ENCODE data around the gene CACNB2.

CACNB2 gene

DNA sequence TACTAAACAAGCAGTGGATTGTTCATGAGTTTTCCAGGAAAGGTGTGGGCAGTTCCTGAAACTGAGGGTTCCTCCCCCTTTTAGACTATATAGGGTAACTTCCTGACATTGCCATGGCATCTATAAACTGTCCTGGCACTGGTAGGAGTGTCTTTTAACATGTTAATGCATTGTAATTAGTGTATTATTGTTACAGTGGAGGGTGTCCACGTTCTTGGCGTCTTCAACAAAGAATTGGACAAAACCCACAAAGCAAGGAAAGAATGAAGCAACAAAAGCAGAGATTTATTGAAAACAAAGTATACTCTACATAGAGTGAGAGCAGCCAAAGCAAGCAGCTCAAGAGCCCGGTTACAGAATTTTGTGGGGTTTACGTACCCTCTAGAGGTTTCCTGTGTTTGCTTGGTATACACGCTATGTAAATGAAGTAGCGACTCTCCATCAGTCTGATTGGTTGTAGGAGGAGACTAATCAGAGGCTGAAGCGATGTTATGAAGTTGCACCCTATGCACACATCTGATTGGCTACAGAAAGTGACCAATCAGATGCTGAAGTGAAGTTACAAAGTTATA is 335.9 kb downstream of the CACNB2 start:
- H3K4me3 ChIP-seq (ENCODE audit: low read depth in 1 of 5, low read length in 5 of 5) = no peak overlapping the region
- H3K9me3 ChIP-seq (ENCODE audit: control insufficient read depth in 5 of 5, low read length in 5 of 5) = peaks cover 0 to 2% (median 0%) of the 10 kb centered on the region in 5 donors
- no peak overlapping the region for H3K27ac ChIP-seq (ENCODE audit: low read depth, low read length)
- H3K9ac ChIP-seq (ENCODE audit: low read length in 5 of 5) = no peak overlapping the region
- no peaks in the 10 kb centered on the region for H3K36me3 ChIP-seq (ENCODE audit: control insufficient read depth in 5 of 5, insufficient read depth in 5 of 5, low read length in 5 of 5)
- H3K27me3 ChIP-seq (ENCODE audit: control insufficient read depth in 5 of 5, insufficient read depth in 4 of 5, low read length in 5 of 5) = peaks cover 0 to 3% (median 0%) of the 10 kb centered on the region in 5 donors
- H3K4me1 ChIP-seq (ENCODE audit: control insufficient read depth in 5 of 5, insufficient read depth in 5 of 5, low read length in 5 of 5) = no peaks in the 10 kb centered on the region

DNA sequence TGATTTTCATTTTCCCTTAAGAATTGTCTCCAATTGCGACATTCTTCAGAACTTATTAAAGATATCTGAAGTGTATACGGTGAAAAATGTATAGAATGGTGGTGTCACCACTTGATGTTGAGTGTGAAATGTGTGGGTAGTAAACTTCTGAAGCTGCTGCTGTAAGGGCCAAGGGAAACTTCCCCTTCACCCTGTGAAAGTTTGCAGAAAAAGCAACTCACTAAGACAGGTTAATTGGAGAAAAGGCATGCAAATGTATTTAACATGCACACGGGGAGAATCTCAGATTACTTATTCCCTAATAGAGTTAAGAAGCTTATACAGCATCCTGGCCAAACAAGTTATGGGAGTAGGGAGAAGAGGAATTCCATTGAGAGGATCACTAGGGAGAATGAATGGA is 338.1 kb downstream of the CACNB2 start:
- Histone ChIP-seq H3K9ac (ENCODE audit: low read length in 5 of 5) (no peak overlapping the region), H3K9me3 (ENCODE audit: control insufficient read depth in 5 of 5, low read length in 5 of 5) (peaks cover 0 to 2% (median 0%) of the 10 kb centered on the region in 5 donors), H3K36me3 (ENCODE audit: control insufficient read depth in 5 of 5, insufficient read depth in 5 of 5, low read length in 5 of 5) (no peaks in the 10 kb centered on the region), H3K27ac (ENCODE audit: low read depth, low read length) (no peak overlapping the region), H3K4me1 (ENCODE audit: control insufficient read depth in 5 of 5, insufficient read depth in 5 of 5, low read length in 5 of 5) (no peaks in the 10 kb centered on the region), H3K27me3 (ENCODE audit: control insufficient read depth in 5 of 5, insufficient read depth in 4 of 5, low read length in 5 of 5) (peaks cover 0 to 3% (median 0%) of the 10 kb centered on the region in 5 donors), H3K4me3 (ENCODE audit: low read depth in 1 of 5, low read length in 5 of 5) (no peak overlapping the region)

DNA sequence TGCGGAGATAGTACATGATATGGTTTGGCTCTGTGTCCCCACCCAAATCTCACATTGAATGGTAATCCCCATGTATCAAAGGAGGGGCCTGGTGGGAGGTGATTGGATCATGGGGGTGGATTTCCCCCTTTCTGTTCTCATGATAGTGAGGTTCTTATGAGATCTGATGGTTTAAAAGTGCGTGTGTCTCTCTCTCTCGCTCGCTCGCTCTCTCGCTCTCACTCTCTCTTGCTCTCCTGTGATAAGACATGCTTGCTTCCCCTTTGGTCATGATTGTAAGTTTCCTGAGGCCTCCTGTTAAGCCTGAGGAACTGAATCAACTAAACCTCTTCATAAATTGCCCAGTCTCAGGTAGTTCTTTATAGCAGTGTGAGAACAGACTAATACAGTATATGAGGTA is 339.3 kb downstream of the CACNB2 start:
- H3K36me3 ChIP-seq (ENCODE audit: control insufficient read depth in 5 of 5, insufficient read depth in 5 of 5, low read length in 5 of 5) = no peaks in the 10 kb centered on the region
- H3K9me3 ChIP-seq (ENCODE audit: control insufficient read depth in 5 of 5, low read length in 5 of 5) = no peaks in the 10 kb centered on the region
- H3K27me3 ChIP-seq (ENCODE audit: control insufficient read depth in 5 of 5, insufficient read depth in 4 of 5, low read length in 5 of 5) = no peaks in the 10 kb centered on the region
- no peak overlapping the region for H3K27ac ChIP-seq (ENCODE audit: low read depth, low read length)
- no peaks in the 10 kb centered on the region for H3K4me1 ChIP-seq (ENCODE audit: control insufficient read depth in 5 of 5, insufficient read depth in 5 of 5, low read length in 5 of 5)
- H3K4me3 ChIP-seq (ENCODE audit: low read depth in 1 of 5, low read length in 5 of 5) = no peak overlapping the region
- H3K9ac ChIP-seq (ENCODE audit: low read length in 5 of 5) = no peak overlapping the region

DNA sequence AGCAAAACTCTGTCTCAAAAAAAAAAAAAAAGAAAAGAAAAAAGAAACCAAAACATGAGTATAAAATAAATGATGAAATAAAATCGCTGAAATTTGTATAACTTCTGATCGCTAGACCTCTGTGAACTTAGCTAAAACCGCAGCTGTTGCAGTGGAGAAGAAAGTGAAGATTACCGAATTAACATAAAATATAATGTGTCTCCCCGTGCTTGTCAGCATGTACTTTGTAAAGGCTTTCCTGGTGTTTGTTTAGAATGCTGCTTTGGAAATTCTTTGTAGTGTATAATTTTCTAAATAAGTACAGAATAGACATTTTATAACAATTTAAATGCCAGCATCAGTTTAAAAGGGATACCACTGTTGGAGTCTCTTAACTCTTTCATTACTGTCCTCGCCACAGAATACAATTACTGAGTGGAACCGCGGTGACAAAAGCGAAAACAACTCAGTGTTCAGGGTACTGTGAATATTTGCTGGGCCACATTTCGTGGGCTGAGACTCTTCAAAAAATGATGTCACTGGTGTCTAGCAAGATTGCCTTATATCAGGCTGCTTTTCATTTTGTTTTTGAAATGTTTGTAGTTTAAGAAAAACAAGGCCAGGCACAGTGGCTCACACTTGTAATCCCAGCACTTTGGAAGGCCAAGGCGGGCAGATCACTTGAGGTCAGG is 343.4 kb downstream of the CACNB2 start:
- H3K27ac ChIP-seq (ENCODE audit: low read depth, low read length) = no peak overlapping the region
- no peak overlapping the region for H3K4me3 ChIP-seq (ENCODE audit: low read depth in 1 of 5, low read length in 5 of 5)
- H3K4me1 ChIP-seq (ENCODE audit: control insufficient read depth in 5 of 5, insufficient read depth in 5 of 5, low read length in 5 of 5) = no peaks in the 10 kb centered on the region
- H3K36me3 ChIP-seq (ENCODE audit: control insufficient read depth in 5 of 5, insufficient read depth in 5 of 5, low read length in 5 of 5) = no peaks in the 10 kb centered on the region
- H3K9me3 ChIP-seq (ENCODE audit: control insufficient read depth in 5 of 5, low read length in 5 of 5) = no peaks in the 10 kb centered on the region
- H3K9ac ChIP-seq (ENCODE audit: low read length in 5 of 5) = no peak overlapping the region
- no peaks in the 10 kb centered on the region for H3K27me3 ChIP-seq (ENCODE audit: control insufficient read depth in 5 of 5, insufficient read depth in 4 of 5, low read length in 5 of 5)

DNA sequence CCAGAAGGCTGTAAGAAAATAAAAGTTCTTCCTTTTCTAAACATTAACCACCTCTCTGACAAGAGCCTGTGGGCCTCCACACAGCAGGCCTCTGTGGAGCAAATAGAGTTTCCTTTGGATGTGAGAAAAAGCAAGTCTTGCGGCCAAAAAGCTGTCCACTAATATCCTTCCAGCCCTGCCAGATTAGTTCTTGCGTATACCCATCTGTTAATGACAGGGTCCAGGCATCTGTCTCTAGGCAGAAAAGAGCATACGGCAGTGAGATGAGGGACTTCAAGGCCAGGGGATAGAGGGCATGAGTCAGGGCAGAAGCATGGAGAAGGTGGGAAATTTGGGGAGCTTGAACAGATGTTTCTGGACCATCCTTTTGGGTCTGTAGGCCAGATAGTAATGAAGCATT is 346.2 kb downstream of the CACNB2 start:
- Histone ChIP-seq H3K27me3 (ENCODE audit: control insufficient read depth in 5 of 5, insufficient read depth in 4 of 5, low read length in 5 of 5) (no peaks in the 10 kb centered on the region), H3K4me1 (ENCODE audit: control insufficient read depth in 5 of 5, insufficient read depth in 5 of 5, low read length in 5 of 5) (no peaks in the 10 kb centered on the region)

DNA sequence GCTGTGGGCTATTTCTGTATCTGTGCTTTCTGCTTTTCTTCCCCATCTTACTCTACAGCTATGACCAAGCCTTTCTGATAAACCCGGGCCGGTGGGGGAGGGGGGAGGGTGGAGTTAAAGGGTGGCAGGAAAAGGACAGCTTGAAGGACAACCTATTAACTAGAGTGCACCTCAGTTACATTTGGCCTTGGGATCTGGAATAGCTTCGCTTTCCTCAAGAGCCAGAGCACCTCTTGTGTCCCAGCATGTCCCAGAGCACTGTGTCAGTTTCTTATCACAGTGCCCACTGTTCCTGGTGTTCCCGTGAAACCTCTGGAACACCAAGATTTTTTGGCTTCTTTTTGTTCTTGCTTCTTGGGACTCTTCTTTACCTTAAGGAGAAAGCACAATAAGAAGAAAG is 350.5 kb downstream of the CACNB2 start:
- no peak overlapping the region for H3K4me3 ChIP-seq (ENCODE audit: low read depth in 1 of 5, low read length in 5 of 5)
- no peaks in the 10 kb centered on the region for H3K36me3 ChIP-seq (ENCODE audit: control insufficient read depth in 5 of 5, insufficient read depth in 5 of 5, low read length in 5 of 5)
- H3K27me3 ChIP-seq (ENCODE audit: control insufficient read depth in 5 of 5, insufficient read depth in 4 of 5, low read length in 5 of 5) = no peaks in the 10 kb centered on the region
- H3K9ac ChIP-seq (ENCODE audit: low read length in 5 of 5) = no peak overlapping the region
- no peaks in the 10 kb centered on the region for H3K4me1 ChIP-seq (ENCODE audit: control insufficient read depth in 5 of 5, insufficient read depth in 5 of 5, low read length in 5 of 5)
- no peaks in the 10 kb centered on the region for H3K9me3 ChIP-seq (ENCODE audit: control insufficient read depth in 5 of 5, low read length in 5 of 5)
- no peak overlapping the region for H3K27ac ChIP-seq (ENCODE audit: low read depth, low read length)

More for the DNA sequence above, 346.2 kb downstream of the CACNB2 start:
- H3K36me3 ChIP-seq (ENCODE audit: control insufficient read depth in 5 of 5, insufficient read depth in 5 of 5, low read length in 5 of 5) = no peaks in the 10 kb centered on the region
- H3K9me3 ChIP-seq (ENCODE audit: control insufficient read depth in 5 of 5, low read length in 5 of 5) = no peaks in the 10 kb centered on the region
- H3K9ac ChIP-seq (ENCODE audit: low read length in 5 of 5) = no peak overlapping the region
- H3K4me3 ChIP-seq (ENCODE audit: low read depth in 1 of 5, low read length in 5 of 5) = no peak overlapping the region
- H3K27ac ChIP-seq (ENCODE audit: low read depth, low read length) = no peak overlapping the region

DNA sequence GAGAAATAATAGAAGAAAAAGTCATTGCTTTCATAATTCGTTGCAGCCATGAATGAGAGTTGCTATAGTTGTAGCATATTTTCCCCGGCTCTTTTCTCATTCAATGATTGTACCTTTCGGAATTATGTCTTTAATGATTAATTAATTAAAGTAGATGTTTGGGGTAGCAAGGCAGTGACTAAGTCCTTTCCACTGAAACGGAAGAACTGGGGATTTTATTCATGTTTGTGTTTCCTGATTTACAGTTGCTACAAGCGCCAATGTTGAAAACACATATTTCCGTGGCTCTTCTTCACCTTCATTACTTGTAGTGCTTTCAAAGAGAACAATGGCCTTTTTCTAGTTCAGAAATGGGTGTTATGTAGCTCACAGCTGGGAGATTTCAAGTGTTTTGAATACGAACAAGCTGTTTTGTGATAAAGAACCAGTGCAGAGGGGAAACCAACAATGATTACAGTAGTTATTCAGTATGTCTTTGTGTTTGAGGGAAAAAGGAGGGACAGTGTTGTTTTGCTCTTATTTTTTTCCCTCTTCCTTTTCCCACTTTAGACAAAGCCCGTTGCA is 357.7 kb downstream of the CACNB2 start:
- H3K4me3 ChIP-seq (ENCODE audit: low read depth in 1 of 5, low read length in 5 of 5) = no peak overlapping the region
- no peak overlapping the region for H3K9ac ChIP-seq (ENCODE audit: low read length in 5 of 5)
- no peaks in the 10 kb centered on the region for H3K36me3 ChIP-seq (ENCODE audit: control insufficient read depth in 5 of 5, insufficient read depth in 5 of 5, low read length in 5 of 5)
- H3K27ac ChIP-seq (ENCODE audit: low read depth, low read length) = no peak overlapping the region
- peaks cover 0 to 2% (median 0%) of the 10 kb centered on the region in 5 donors for H3K27me3 ChIP-seq (ENCODE audit: control insufficient read depth in 5 of 5, insufficient read depth in 4 of 5, low read length in 5 of 5)
- no peaks in the 10 kb centered on the region for H3K9me3 ChIP-seq (ENCODE audit: control insufficient read depth in 5 of 5, low read length in 5 of 5)
- no peaks in the 10 kb centered on the region for H3K4me1 ChIP-seq (ENCODE audit: control insufficient read depth in 5 of 5, insufficient read depth in 5 of 5, low read length in 5 of 5)

DNA sequence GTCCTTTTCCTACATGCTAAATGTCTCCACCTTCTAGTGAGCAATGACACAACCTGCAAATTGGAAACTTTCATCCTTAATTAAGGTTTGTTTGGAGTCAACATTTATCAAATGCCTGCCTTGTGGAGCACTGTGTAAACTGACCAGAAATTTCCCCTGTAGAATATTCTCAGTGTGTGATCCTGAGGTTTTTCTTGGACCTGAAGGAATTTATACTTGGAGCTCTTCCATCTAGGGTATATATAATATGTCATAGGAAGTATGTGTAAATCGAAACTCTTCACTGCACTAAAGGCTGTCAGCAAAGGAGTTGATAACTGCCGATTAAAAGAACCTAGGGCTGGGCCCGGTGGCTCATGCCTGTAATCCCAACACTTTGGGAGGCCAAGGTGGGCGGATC is 358.8 kb downstream of the CACNB2 start:
- Histone ChIP-seq H3K9ac (ENCODE audit: low read length in 5 of 5) (no peak overlapping the region), H3K4me1 (ENCODE audit: control insufficient read depth in 5 of 5, insufficient read depth in 5 of 5, low read length in 5 of 5) (no peaks in the 10 kb centered on the region), H3K27me3 (ENCODE audit: control insufficient read depth in 5 of 5, insufficient read depth in 4 of 5, low read length in 5 of 5) (peaks cover 0 to 2% (median 0%) of the 10 kb centered on the region in 5 donors), H3K4me3 (ENCODE audit: low read depth in 1 of 5, low read length in 5 of 5) (no peak overlapping the region), H3K9me3 (ENCODE audit: control insufficient read depth in 5 of 5, low read length in 5 of 5) (no peaks in the 10 kb centered on the region), H3K36me3 (ENCODE audit: control insufficient read depth in 5 of 5, insufficient read depth in 5 of 5, low read length in 5 of 5) (no peaks in the 10 kb centered on the region), H3K27ac (ENCODE audit: low read depth, low read length) (no peak overlapping the region)

DNA sequence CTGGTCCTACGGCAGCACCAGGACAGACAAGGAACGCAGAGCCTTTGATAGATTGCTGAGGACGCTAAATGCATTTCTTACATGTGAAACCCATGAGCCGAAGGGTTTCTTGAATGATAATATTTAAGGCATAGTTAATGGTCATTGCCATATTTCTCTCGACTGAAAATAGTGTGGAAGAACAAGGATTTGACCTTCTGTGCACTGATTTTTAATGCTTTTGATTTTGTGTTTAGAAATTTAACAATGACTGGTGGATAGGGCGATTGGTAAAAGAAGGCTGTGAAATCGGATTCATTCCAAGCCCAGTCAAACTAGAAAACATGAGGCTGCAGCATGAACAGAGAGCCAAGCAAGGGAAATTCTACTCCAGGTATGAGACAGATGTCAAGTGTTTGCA is 360.4 kb downstream of the CACNB2 start:
- no peak overlapping the region for H3K4me3 ChIP-seq (ENCODE audit: low read depth in 1 of 5, low read length in 5 of 5)
- peaks cover 0 to 2% (median 0%) of the 10 kb centered on the region in 5 donors for H3K27me3 ChIP-seq (ENCODE audit: control insufficient read depth in 5 of 5, insufficient read depth in 4 of 5, low read length in 5 of 5)
- H3K4me1 ChIP-seq (ENCODE audit: control insufficient read depth in 5 of 5, insufficient read depth in 5 of 5, low read length in 5 of 5) = no peaks in the 10 kb centered on the region
- H3K36me3 ChIP-seq (ENCODE audit: control insufficient read depth in 5 of 5, insufficient read depth in 5 of 5, low read length in 5 of 5) = no peaks in the 10 kb centered on the region
- no peak overlapping the region for H3K9ac ChIP-seq (ENCODE audit: low read length in 5 of 5)
- no peaks in the 10 kb centered on the region for H3K9me3 ChIP-seq (ENCODE audit: control insufficient read depth in 5 of 5, low read length in 5 of 5)
- no peak overlapping the region for H3K27ac ChIP-seq (ENCODE audit: low read depth, low read length)

DNA sequence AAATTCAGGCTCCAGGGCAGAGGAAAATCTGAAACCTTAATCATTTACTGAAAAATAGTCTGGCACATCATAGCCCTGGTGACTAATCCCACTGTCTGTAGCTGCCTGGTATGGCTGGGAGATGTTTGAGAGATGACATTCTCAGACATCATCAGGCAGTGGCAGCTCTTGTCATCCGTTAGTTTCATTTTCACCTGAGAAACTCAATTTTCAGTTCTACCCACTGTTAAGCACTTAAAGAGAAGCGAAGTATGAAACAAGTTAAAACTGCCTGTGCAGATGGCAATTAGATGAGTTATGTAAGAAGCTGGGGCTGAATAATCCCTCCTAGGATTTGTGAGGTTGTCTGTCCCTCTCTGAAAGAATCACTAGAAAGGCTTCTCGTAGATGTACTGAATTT is 361.0 kb downstream of the CACNB2 start:
- no peaks in the 10 kb centered on the region for H3K36me3 ChIP-seq (ENCODE audit: control insufficient read depth in 5 of 5, insufficient read depth in 5 of 5, low read length in 5 of 5)
- no peak overlapping the region for H3K27ac ChIP-seq (ENCODE audit: low read depth, low read length)
- H3K9me3 ChIP-seq (ENCODE audit: control insufficient read depth in 5 of 5, low read length in 5 of 5) = no peaks in the 10 kb centered on the region
- peaks cover 0 to 2% (median 0%) of the 10 kb centered on the region in 5 donors for H3K27me3 ChIP-seq (ENCODE audit: control insufficient read depth in 5 of 5, insufficient read depth in 4 of 5, low read length in 5 of 5)
- no peak overlapping the region for H3K9ac ChIP-seq (ENCODE audit: low read length in 5 of 5)
- no peak overlapping the region for H3K4me3 ChIP-seq (ENCODE audit: low read depth in 1 of 5, low read length in 5 of 5)
- no peaks in the 10 kb centered on the region for H3K4me1 ChIP-seq (ENCODE audit: control insufficient read depth in 5 of 5, insufficient read depth in 5 of 5, low read length in 5 of 5)
